H54 (cell line): Measurements from ENCODE around the gene DGKK.

Source experiments
- DNase-seq: peaks from one replicate; pipeline ENCODE4 v3.0.0; 2011; ENCODE audit warnings: low spot score, mixed read lengths; ENCODE audit not compliant: insufficient read length
- FAIRE-seq: peaks from 3 replicates; lab custom pipeline; 2011; peaks lifted over from hg19 to GRCh38; lab: Jason Lieb, UNC
- POLR2A ChIP-seq: IDR thresholded peaks from 2 replicates; pipeline ENCODE4 v1.6.1; 2011; ENCODE audit warnings: low read depth, mild to moderate bottlenecking, low read length

DGKK gene

DNA sequence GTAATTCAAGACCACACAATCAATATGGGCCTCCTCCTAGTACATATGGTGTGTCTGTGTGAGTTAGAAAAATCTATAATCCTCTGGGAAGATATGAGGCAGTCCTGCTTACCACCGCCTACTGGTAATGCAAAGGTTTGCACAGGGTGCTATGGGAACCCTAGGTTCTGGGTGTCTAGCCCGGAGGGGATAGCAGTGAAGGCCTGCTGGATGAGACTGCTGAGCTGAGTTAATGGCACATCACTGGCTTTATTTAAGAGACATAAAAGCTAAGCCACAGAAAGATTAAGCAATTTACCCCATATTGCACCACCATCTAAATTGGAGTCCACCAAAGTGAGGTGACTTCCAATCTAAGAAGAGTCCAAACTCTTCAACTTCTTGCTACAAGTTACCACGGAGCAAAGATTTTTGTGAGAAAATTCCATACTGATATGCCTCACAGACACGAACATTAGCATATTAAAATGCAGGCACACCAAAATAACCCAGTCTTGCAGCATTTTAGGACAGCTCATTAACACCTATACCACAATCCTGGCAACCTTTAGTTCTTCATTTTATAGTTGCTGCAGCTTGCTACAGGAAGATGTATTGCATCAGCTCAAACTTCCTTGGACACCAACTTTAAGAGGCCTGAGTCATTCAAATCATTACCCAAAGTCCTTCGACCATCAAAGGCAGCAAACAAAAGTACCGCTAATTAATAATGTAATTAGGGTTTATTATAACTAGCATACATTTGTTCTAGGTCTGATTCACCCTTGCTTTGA, 13.7 kb downstream of the DGKK start:
- no peak for FAIRE-seq
- TF ChIP-seq POLR2A: no peak
- DNase-seq: no peak

DNA sequence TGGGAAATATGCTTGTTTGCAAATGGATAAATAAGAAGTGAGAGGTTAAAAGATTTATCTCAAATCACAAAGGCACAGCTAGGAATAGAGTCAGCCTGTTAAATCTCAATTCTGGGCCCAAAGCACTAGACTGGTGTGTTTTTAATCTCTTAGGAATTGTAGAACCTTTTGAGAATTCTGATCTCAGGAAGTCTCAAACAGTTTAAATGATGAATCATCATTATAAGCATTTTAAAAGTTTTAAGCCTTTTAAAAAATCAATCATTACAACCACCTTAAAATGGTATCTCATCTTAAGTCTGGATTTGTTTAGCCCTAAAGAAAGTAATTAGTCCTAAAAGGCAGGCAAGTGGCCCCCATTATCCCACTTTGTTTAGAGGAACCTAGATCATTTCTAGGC, 17.8 kb downstream of the DGKK start:
- no peak for FAIRE-seq
- TF ChIP-seq POLR2A: no peak
- DNase-seq: no peak

DNA sequence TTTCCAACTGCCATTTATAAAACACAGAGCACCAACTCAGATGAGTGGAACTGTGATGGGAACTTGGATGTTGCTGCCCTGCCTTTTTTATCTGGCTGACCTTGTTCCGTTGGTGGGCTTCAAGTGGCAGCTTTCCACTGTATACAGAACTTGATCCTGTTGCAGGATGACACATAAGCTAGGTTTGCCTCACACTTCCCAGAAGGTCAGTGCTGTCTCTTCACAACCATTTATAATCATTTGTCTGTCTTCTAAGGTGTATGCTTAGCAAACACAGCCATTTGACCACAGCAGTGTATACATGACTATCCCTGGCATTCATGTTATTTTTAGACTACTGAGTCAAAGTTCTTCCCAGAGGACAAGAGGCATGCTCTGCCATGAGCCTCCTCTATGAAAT, 20.3 kb downstream of the DGKK start:
- FAIRE-seq (no peak), DNase-seq (no peak)
- no peak for TF ChIP-seq POLR2A

DNA sequence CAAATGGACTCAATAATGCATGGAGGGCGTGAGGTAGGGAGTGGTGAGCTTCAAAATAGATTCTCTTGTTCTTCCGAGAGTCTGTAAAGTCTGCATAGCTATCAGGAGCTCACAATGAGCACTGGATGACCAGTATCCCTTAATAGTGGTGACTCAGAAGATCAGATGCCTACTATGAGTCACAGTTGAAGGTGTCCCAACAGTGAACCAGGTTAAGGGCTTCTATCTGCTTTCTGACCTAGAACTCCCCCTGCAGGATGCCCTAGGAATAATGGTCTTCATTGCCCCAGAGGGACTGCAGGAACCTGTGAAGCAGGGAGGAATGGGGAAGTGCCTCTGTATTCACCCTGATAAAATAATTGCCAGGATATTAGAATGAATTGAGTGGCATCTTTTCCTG, 22.1 kb downstream of the DGKK start:
- no peak for FAIRE-seq

DNA sequence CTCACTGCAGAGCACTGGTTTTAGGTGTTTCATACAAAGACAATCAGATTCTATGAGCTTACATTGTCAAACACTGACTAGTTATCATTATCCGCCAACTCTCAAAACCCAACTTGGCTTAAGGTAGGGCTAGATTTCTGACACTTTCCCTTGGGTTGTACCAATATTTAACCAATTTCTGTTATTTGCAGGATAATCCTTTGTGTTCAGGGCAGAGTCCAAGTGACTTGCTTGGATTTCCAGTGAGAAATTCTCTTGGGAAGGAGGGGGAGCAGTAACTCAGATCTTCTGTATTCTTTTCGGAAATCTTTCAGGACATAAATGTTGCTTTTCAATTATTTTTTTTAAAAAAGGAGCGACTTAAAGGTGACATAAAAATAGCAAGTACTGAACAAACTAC, 23.1 kb downstream of the DGKK start:
- TF ChIP-seq POLR2A: no peak
- no peak for FAIRE-seq
- no peak for DNase-seq

More for the DNA sequence above, 22.1 kb downstream of the DGKK start:
- DNase-seq: peak; percentile 3
- no peak for TF ChIP-seq POLR2A

DNA sequence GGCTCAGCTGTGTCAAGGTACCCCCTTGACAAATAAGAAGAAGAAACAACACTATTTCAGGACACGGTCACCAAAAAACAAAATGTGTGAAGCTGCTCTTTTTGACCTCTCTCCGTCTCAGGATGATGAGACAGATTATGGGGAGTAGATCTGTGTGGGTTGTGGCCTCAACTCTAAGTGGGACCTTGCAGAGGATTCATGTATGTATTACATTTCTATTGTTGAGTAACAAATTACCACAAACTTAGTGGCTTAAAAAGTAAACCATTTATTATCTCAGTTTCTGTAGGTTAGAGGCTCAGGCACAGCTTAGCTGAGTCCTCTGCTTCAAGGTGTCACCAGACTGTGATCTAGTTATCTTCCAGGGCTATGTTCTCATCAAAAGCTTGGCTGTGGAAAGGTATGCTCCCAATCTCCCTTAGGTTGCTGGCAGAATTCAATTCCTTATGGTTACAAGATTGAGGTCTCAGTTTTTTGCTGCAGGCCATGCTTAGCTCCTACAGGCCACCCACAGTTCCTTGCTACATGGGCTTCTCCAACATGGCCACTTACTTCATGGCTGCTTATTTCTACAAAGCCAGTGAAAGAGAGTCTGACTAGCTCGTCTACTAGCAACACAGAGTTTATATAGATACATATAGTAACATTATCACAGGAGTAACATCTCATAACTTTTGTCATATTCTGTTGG, 28.1 kb downstream of the DGKK start:
- DNase-seq: no peak
- TF ChIP-seq POLR2A: no peak
- FAIRE-seq: no peak

DNA sequence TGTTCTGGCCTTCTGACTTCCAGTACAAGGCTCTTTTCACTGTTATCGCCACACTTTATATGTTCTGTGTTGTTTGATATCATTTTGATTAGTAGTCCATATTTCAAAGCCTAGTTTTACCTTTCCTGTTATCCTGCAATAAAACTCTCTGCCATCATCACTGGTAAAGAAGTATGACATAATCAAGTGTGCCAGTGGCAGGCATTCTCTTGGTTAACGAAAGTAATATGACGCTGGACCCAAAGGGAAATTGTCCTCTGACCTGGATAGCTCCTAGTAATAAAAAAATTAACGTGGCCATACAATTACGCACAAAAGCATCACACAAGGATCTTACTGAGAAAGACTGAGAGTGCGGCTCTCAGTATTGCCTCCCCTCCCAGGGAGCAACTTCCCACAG, 33.8 kb downstream of the DGKK start:
- FAIRE-seq: no peak

DNA sequence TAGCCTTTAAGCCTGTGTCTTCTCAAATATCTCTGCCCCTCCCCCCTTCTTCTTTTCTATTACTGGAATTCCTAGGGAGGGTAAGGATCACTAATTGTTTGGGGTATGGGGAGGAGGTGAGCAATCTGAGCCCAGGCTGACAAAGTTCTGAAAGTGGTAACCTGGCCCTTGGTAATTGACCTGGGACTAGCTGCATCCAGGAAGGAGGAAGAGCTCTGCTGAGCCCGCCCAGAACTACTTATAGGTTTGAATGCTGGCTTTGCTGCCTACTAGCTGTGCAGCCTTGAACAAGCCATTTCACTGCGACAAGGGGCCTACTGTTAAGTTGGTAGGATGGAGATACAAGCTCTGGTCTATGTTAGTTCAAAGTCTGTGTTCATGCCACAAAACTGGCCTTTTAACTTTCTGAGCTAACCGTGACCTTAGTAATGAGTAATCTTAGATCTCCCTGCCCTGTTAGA, 37.8 kb downstream of the DGKK start:
- no peak for FAIRE-seq
- TF ChIP-seq POLR2A: no peak

More for the DNA sequence above, 33.8 kb downstream of the DGKK start:
- TF ChIP-seq POLR2A: no peak
- no peak for DNase-seq

DNA sequence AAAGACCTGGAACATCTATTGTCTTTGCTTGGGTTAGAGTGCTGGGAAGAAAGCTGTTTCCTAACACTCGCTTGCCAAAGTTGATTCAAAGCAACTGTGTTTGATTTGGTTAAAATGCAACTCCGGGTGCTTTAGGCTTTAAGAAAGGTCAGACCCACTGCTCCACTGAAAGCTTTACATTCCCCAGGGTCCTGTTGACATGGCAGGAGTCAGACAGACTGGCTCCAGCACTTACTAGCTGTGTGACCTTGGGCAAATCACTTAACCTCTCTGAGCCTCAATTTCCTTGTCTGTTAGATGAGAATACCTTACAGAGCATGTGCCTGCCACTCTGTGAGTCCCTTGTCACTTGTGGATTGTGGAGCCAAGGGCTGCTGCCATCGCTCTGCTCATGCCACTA, 39.0 kb downstream of the DGKK start:
- TF ChIP-seq POLR2A: no peak
- no peak for DNase-seq
- no peak for FAIRE-seq

More for the DNA sequence above, 37.8 kb downstream of the DGKK start:
- no peak for DNase-seq

DNA sequence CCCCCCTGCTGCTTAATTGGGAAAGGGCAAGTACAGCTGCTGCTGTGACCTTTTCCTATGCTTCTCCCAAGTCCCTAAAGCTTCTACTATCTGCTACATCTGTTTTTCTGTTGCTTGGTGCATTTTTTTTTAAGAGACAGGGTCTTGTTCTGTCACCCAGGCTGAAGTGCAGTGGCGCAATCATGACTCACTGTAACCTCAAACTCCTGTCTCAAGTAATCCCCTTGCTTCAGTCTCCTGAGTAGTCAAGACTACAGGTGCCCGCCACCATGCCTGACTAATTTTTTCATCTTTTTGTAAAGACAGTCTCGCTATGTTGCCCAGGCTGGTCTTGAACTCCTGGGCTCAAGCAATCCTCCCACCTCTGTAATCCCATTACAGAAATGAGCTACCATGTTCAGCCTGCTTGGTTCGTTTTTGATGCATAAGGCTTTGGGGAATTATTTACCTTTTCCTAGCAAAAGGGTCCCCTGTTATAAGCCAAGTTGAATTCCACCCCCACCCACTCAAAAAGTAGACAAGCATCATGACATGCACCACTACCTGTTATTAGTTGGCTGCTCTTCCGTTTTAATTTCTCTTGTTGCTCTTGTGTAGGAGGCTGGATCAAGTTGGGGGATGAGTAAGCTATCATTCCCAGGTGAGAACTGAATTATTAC, 39.6 kb downstream of the DGKK start:
- FAIRE-seq (no peak), DNase-seq (no peak)
- TF ChIP-seq POLR2A: no peak

DNA sequence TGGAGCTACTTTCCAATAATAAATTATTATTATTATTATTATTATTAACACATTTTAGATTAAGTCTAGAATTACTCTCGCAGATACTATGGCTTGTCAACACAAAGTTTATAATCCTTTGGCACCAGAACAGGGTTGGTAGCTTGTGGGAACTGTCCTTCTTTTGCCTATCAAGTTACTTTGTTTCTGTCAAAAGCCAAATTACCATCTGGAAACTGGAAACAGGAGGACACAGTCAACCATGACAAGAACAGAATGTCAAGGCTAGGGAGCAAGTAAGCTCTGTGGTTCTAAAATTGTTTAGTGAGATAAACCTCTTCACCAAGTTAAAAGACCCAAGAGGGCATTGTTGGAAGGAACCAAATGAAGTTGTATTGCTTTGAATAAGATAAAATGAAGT, 42.5 kb downstream of the DGKK start:
- no peak for TF ChIP-seq POLR2A
- no peak for DNase-seq
- no peak for FAIRE-seq

DNA sequence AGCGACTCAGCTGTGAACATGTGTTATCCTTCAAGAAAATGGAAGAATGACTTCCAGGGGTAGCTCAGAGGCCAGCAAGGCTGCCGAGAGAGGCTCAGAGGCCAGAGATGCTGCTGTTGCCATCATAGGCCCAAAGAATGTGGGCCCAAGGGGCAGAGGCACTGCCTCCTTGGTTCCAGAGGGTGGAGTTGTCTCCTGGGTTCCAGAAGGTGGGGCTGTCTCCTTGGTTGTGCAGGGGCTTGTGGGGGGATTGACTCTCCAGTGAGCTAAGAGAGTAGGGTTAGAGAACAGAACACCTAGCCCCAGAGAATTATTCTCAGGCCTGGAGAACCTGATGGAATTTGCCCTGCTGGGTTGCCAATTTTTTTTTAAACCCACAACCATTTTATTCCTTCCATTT, 62.6 kb downstream of the DGKK start:
- no peak for TF ChIP-seq POLR2A
- DNase-seq: no peak
- FAIRE-seq: no peak

DNA sequence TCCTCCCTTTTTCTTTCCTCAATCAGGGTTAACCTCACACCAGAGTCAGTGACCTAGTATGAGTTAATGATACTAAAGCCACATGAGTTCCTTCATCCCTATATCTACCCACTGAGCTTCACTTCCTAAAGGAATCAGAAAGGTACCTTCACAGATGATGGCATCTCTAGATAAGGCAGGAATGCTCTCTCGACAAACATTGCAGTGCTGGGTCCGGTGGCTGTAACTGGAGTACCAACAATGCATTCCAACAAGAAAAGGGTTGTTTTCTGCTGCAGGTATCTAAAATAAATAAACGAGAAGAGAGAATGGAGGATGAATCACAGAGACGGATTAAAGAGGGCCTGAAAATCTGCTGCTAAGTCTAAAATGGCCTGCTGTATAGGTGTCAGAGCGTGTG, 66.7 kb downstream of the DGKK start:
- TF ChIP-seq POLR2A: no peak
- DNase-seq: no peak
- no peak for FAIRE-seq

DNA sequence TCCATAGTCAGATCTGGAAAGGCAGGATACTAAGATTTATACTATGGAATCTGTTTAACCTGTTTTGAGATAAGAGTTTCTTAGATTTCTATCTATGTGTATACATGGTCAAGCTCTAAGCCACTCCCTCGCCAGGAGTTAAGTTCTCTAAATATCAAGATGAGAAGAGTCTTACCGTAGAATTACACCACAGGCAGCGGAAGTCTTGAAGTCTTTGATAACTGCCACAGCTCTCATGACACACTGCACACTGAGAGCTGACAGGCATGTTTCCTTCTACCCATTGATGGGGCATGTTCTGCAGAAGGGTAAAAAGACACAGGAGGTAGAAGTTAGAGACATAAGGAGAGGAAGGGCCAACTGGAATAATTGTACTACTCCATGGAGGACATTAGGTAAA, 67.7 kb downstream of the DGKK start:
- no peak for TF ChIP-seq POLR2A
- FAIRE-seq (no peak), DNase-seq (no peak)
